Neural cell (in vitro differentiated cells): ENCODE data around the gene LGALS3BP. TPM values are rescaled to one million over a fixed set of nuclear protein-coding genes. Genes with fewer than 3 reads are reported as not detected.
A peak's percentile ranks its signal among the peaks of the same experiment; 100 is the strongest.

Experiments
- H2AFZ ChIP-seq: fragments of 200-600, 300-800 bp; sonication (generic), shearing (Covaris generic); 2 replicates; pipeline ENCODE4 v1.6.0; 2014; ENCODE audit warnings: low read depth, mild to moderate bottlenecking, antibody characterized with exemption, low read length, moderate library complexity
- H3F3A ChIP-seq: fragments of 200-600 bp; shearing (Covaris generic); 2 replicates; pipeline ENCODE4 v1.6.1; 2016; ENCODE audit warnings: mild to moderate bottlenecking, moderate library complexity, mixed read lengths, antibody characterized with exemption, low read length; ENCODE audit not compliant: insufficient read depth, poor library complexity, severe bottlenecking
- H3K27ac ChIP-seq: fragments of 200-600, 300-800 bp; sonication (generic), shearing (Covaris generic); 2 replicates; pipeline ENCODE4 v1.5.1; 2014; ENCODE audit warnings: mild to moderate bottlenecking, low read length, moderate library complexity
- H3K27me3 ChIP-seq: fragments of 300-800, 200-600 bp; sonication (generic), shearing (Covaris generic); 2 replicates; pipeline ENCODE4 v1.6.0; 2014; ENCODE audit warnings: mild to moderate bottlenecking, low read depth, low read length, moderate library complexity; ENCODE audit not compliant: insufficient read depth
- H3K36me3 ChIP-seq: fragments of 300-800, 200-600 bp; sonication (generic), shearing (Covaris generic); 2 replicates; pipeline ENCODE4 v1.5.1; 2014; ENCODE audit warnings: mild to moderate bottlenecking, antibody characterized with exemption, low read length, moderate library complexity; ENCODE audit not compliant: insufficient read depth
- H3K4me2 ChIP-seq: fragments of 300-800, 200-600 bp; sonication (generic), shearing (Covaris generic); 2 replicates; pipeline ENCODE4 v1.6.0; 2014; ENCODE audit warnings: mild to moderate bottlenecking, low read length
- H3K4me3 ChIP-seq: fragments of 300-800, 200-600 bp; sonication (generic), shearing (Covaris generic); 2 replicates; pipeline ENCODE4 v1.5.1; 2014; ENCODE audit warnings: mild to moderate bottlenecking, low read length, moderate library complexity
- H3K79me2 ChIP-seq: fragments of 200-600 bp; shearing (Covaris generic); replicated peaks from 2 replicates; pipeline ENCODE4 v1.6.0; 2014; ENCODE audit warnings: mild to moderate bottlenecking, low read length, moderate library complexity; ENCODE audit not compliant: insufficient read depth
- H3K9ac ChIP-seq: fragments of 300-800, 200-600 bp; sonication (generic), shearing (Covaris generic); 2 replicates; pipeline ENCODE4 v1.6.1; 2016; ENCODE audit warnings: mild to moderate bottlenecking, low read length, mixed read lengths
- H3K9me2 ChIP-seq: fragments of 200-600 bp; shearing (Covaris generic); 2 replicates; pipeline ENCODE4 v1.6.1; 2016; ENCODE audit warnings: mild to moderate bottlenecking, low read length, mixed read lengths; ENCODE audit not compliant: insufficient read depth
- H3K9me3 ChIP-seq: fragments of 200-600, 300-800 bp; sonication (generic), shearing (Covaris generic); 2 replicates; pipeline ENCODE4 v1.6.1; 2016; ENCODE audit warnings: mild to moderate bottlenecking, mixed run types, low read length, moderate library complexity, mixed read lengths
- H4K20me1 ChIP-seq: fragments of 200-600 bp; shearing (Covaris generic); 2 replicates; pipeline ENCODE4 v1.6.1; 2016; ENCODE audit warnings: mild to moderate bottlenecking, mixed run types; ENCODE audit not compliant: insufficient read depth
- EP300 ChIP-seq: fragments of 450-650 bp; conservative IDR thresholded peaks from 2 replicates; pipeline ENCODE4 v1.6.1; 2014; ENCODE audit warnings: antibody characterized with exemption, mild to moderate bottlenecking, moderate library complexity; ENCODE audit not compliant: poor library complexity, severe bottlenecking
- EZH2 ChIP-seq: fragments of 200-600, 300-800 bp; shearing (Covaris generic), sonication (generic); IDR thresholded peaks from 2 replicates; pipeline ENCODE4 v1.6.1; 2014; ENCODE audit warnings: antibody characterized with exemption, low read length, borderline replicate concordance, mild to moderate bottlenecking; ENCODE audit not compliant: insufficient read depth, poor library complexity, severe bottlenecking
- MXI1 ChIP-seq: fragments of 450-650 bp; conservative IDR thresholded peaks from 2 replicates; pipeline ENCODE4 v1.6.1; 2014; ENCODE audit warnings: antibody characterized with exemption, mild to moderate bottlenecking; ENCODE audit not compliant: poor library complexity, severe bottlenecking
- POLR2AphosphoS5 ChIP-seq: IDR thresholded peaks from 2 replicates; pipeline ENCODE4 v1.6.1; 2012
- RAD21 ChIP-seq: fragments of 450-650 bp; conservative IDR thresholded peaks from 2 replicates; pipeline ENCODE4 v1.6.1; 2014; ENCODE audit warnings: antibody characterized with exemption, mild to moderate bottlenecking, moderate library complexity
- SMC3 ChIP-seq: fragments of 450-650 bp; conservative IDR thresholded peaks from 2 replicates; pipeline ENCODE4 v1.6.1; 2014; ENCODE audit warnings: antibody characterized with exemption, mild to moderate bottlenecking, moderate library complexity; ENCODE audit not compliant: poor library complexity
- TAF1 ChIP-seq: IDR thresholded peaks from 2 replicates; pipeline ENCODE4 v1.6.1; 2012; ENCODE audit warnings: low read depth
- polyA plus RNA-seq: library from polyadenylated mRNA; depleted of rRNA; stranded (reverse); fragments of >200 nt; gene quantifications from 2 replicates; pipeline ENCODE4 v1.2.3, GENCODE V29; 2014
- TF ChIP-seq, protein P1 (sequence below): fragments of 450-650 bp; IDR thresholded peaks from 2 replicates; pipeline ENCODE4 v1.5.1; 2014; ENCODE audit warnings: antibody characterized with exemption, mild to moderate bottlenecking, moderate library complexity; ENCODE audit not compliant: poor library complexity, severe bottlenecking
- TF ChIP-seq, protein P2 (sequence below): IDR thresholded peaks from 2 replicates; pipeline ENCODE4 v1.6.1; 2012; ENCODE audit warnings: borderline replicate concordance

LGALS3BP gene
- polyA plus RNA-seq, 1 donor from 2014 or later, result 5.4 TPM

DNA sequence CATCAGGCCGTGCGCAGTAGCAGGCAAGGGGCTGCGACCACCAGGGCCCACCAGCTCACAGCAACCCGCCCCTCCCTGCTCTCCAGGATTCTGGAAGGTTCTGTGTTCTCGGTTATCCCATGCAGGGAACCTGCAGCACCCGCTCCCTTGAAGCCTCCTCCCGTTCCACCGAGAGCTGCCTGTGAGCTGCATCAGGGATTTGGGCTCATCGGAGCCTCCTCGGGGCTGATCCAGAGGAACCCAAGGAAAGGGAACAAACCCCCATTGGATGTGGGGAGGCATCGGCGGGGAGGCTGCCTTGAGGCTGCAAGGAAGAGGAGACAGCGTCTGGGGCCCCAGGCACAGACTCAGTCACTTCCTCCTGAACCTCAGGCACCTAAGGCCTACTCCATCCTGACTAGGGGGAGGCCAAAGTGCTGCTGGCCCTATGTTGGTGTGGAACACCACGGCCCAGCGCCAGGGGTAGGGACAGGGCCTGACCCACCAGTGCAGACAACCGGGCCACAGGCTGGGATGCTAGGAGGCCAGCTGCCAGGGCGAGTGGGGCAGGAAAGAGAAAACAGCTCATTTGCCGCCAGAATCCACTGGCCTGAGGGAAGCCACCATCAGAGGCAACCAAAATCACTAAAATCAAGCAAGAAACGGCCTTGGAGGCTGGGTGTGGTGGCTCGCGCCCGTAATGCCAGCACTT lies 14.4 kb upstream of the LGALS3BP start:
- H3K79me2 ChIP-seq, result no peaks in the 10 kb centered on the region
- no peak overlapping the region for H3K9ac ChIP-seq
- no peak overlapping the region for H3K4me2 ChIP-seq
- H2AFZ ChIP-seq, result no peak overlapping the region
- H3F3A ChIP-seq, result no peaks in the 10 kb centered on the region
- H4K20me1 ChIP-seq, result no peaks in the 10 kb centered on the region
- H3K4me3 ChIP-seq, result no peak overlapping the region
- no peaks in the 10 kb centered on the region for H3K9me3 ChIP-seq
- H3K36me3 ChIP-seq, result no peaks in the 10 kb centered on the region
- no peaks in the 10 kb centered on the region for H3K9me2 ChIP-seq
- H3K27me3 ChIP-seq, result no peaks in the 10 kb centered on the region
- TF ChIP-seq EP300 (no peak), TAF1 (no peak), MXI1 (no peak), EZH2 (no peak), POLR2AphosphoS5 (no peak), RAD21 (no peak), SMC3 (no peak)
- TF ChIP-seq, protein P1, sequence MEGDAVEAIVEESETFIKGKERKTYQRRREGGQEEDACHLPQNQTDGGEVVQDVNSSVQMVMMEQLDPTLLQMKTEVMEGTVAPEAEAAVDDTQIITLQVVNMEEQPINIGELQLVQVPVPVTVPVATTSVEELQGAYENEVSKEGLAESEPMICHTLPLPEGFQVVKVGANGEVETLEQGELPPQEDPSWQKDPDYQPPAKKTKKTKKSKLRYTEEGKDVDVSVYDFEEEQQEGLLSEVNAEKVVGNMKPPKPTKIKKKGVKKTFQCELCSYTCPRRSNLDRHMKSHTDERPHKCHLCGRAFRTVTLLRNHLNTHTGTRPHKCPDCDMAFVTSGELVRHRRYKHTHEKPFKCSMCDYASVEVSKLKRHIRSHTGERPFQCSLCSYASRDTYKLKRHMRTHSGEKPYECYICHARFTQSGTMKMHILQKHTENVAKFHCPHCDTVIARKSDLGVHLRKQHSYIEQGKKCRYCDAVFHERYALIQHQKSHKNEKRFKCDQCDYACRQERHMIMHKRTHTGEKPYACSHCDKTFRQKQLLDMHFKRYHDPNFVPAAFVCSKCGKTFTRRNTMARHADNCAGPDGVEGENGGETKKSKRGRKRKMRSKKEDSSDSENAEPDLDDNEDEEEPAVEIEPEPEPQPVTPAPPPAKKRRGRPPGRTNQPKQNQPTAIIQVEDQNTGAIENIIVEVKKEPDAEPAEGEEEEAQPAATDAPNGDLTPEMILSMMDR, result no peak
- TF ChIP-seq, protein P2, sequence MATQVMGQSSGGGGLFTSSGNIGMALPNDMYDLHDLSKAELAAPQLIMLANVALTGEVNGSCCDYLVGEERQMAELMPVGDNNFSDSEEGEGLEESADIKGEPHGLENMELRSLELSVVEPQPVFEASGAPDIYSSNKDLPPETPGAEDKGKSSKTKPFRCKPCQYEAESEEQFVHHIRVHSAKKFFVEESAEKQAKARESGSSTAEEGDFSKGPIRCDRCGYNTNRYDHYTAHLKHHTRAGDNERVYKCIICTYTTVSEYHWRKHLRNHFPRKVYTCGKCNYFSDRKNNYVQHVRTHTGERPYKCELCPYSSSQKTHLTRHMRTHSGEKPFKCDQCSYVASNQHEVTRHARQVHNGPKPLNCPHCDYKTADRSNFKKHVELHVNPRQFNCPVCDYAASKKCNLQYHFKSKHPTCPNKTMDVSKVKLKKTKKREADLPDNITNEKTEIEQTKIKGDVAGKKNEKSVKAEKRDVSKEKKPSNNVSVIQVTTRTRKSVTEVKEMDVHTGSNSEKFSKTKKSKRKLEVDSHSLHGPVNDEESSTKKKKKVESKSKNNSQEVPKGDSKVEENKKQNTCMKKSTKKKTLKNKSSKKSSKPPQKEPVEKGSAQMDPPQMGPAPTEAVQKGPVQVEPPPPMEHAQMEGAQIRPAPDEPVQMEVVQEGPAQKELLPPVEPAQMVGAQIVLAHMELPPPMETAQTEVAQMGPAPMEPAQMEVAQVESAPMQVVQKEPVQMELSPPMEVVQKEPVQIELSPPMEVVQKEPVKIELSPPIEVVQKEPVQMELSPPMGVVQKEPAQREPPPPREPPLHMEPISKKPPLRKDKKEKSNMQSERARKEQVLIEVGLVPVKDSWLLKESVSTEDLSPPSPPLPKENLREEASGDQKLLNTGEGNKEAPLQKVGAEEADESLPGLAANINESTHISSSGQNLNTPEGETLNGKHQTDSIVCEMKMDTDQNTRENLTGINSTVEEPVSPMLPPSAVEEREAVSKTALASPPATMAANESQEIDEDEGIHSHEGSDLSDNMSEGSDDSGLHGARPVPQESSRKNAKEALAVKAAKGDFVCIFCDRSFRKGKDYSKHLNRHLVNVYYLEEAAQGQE, result no peak
- H3K27ac ChIP-seq, result no peak overlapping the region

DNA sequence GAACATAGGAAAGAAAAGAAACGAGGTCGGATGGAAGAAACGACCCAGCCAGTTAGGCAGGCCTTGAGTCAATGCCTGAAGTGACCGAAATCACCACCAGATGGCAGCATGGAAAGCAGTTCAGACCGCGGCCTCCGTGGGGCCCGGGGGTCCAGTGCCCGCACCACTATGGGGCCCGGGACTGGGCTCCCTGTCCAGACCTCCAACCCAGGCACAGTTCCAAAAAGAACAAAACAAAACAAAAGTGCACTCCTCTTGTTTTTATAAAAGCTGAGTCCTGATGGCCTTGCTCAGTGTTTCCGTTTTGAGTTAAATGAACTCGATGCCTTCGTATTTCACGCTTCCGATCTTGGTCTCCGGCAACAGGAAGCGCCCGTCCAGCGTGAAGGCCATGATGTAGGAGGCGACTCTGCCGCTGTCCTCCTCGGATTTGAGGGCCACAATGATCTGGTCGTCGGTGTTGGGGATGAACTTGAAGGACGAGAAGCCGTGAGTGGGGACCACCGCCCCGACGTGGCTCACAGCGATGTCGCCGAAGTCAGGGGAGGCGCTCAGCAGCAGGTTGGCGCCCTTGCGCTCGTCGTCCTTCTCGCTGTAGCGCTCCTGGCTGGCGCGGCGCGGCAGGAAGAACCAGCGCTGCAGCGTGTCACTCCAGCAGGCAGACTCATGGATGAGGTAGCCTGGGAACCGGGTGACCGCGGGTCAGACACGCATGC lies 13.7 kb upstream of the LGALS3BP start:
- no peak overlapping the region for H3K9ac ChIP-seq

More for the DNA sequence above, 13.7 kb upstream of the LGALS3BP start:
- TF ChIP-seq POLR2AphosphoS5 (no peak), RAD21 (peak; percentile 54), SMC3 (peak; percentile 70), EP300 (no peak), MXI1 (no peak), TAF1 (no peak), EZH2 (no peak)
- TF ChIP-seq, protein P2, result no peak
- TF ChIP-seq, protein P1, result peak; percentile 70
- Histone ChIP-seq H3K4me2 (no peak overlapping the region), H3F3A (no peaks in the 10 kb centered on the region), H2AFZ (no peak overlapping the region), H3K9me2 (no peaks in the 10 kb centered on the region), H3K9me3 (no peaks in the 10 kb centered on the region), H3K36me3 (no peaks in the 10 kb centered on the region), H3K4me3 (no peak overlapping the region), H4K20me1 (no peaks in the 10 kb centered on the region), H3K79me2 (no peaks in the 10 kb centered on the region), H3K27ac (no peak overlapping the region), H3K27me3 (no peaks in the 10 kb centered on the region)
